Measurements from ENCODE around the gene SPIRE1. TPM values are rescaled to one million over a fixed set of nuclear protein-coding genes. Genes with fewer than 3 reads are reported as not detected.

The SPIRE1 gene
- total RNA-seq, 2 donors from 2014 or later: 21.9 to 23.6 TPM

DNA sequence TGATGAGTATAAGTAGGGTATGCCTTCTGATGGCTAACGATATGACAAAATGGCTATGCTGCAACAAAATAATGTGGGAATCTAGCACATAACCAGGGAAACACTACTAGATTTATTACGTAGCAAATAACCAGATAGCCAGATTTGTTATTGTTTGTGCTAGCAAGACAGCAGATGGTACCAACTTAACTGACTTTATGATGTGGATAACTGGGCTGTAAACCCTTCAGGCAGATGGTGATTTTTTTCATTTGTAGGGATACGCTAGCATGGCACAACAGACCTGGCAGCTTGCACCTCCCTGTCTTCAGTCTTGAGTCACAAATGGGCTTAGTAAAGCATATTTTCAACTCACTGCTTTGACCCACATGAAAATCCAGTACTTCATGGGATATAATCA, 201.5 kb downstream of the SPIRE1 start:
- Histone ChIP-seq H3K9me3 (no peaks in the 10 kb centered on the region), H3K36me3 (peaks cover 0 to 4% of the 10 kb centered on the region in 2 donors), H3K4me1 (replicated peaks) (no peaks in the 10 kb centered on the region), H3K4me3 (no peak overlapping the region), H3K27me3 (replicated peaks; ENCODE audit: insufficient read depth) (no peaks in the 10 kb centered on the region), H3K27ac (no peak overlapping the region)
- intact Hi-C loops (cut with DNase I): no loop called here
- no peak for DNase-seq (ENCODE audit: low spot score)
- TF ChIP-seq POLR2AphosphoS5 (IDR thresholded peaks at IDR 0.05): no peak
- TF ChIP-seq, protein P1, sequence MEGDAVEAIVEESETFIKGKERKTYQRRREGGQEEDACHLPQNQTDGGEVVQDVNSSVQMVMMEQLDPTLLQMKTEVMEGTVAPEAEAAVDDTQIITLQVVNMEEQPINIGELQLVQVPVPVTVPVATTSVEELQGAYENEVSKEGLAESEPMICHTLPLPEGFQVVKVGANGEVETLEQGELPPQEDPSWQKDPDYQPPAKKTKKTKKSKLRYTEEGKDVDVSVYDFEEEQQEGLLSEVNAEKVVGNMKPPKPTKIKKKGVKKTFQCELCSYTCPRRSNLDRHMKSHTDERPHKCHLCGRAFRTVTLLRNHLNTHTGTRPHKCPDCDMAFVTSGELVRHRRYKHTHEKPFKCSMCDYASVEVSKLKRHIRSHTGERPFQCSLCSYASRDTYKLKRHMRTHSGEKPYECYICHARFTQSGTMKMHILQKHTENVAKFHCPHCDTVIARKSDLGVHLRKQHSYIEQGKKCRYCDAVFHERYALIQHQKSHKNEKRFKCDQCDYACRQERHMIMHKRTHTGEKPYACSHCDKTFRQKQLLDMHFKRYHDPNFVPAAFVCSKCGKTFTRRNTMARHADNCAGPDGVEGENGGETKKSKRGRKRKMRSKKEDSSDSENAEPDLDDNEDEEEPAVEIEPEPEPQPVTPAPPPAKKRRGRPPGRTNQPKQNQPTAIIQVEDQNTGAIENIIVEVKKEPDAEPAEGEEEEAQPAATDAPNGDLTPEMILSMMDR (IDR thresholded peaks at IDR 0.05): no peak
- no peak for TF ChIP-seq POLR2A (IDR thresholded peaks at IDR 0.05)
- WGBS: 92% methylated on average over 3 of the region's 3 CpGs

DNA sequence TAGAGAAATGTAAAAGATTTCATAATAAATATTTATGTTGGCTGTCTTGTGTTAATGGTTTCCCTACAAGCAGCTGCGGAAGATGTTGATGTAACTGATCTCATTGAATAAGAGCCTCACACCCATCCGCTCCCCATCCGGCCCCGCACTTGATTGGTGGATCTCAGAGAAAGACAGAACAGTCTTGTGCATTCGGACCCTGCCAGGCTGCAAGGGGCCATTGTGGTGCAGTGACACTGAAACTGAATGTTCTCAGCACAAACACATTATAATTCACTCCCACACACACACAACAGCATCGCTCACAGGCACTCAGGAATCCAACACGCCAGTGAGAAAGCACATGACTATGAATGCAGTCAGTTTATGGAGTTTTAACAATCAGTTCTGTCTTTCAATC, 202.4 kb downstream of the SPIRE1 start:
- no peak overlapping the region for H3K27ac ChIP-seq
- H3K27me3 ChIP-seq (replicated peaks; ENCODE audit: insufficient read depth): no peaks in the 10 kb centered on the region
- intact Hi-C loops (cut with DNase I): no loop called here
- peaks cover 0 to 4% of the 10 kb centered on the region in 2 donors for H3K36me3 ChIP-seq
- WGBS: 85% methylated on average over 7 of the region's 7 CpGs
- H3K9me3 ChIP-seq: no peaks in the 10 kb centered on the region
- TF ChIP-seq, protein P1 (IDR thresholded peaks at IDR 0.05): no peak
- no peak for TF ChIP-seq POLR2A (IDR thresholded peaks at IDR 0.05)
- TF ChIP-seq POLR2AphosphoS5 (IDR thresholded peaks at IDR 0.05): no peak
- no peak for DNase-seq (ENCODE audit: low spot score)
- H3K4me1 ChIP-seq (replicated peaks): no peaks in the 10 kb centered on the region
- no peak overlapping the region for H3K4me3 ChIP-seq

GRCh38 chr18:12452784-12453183, 205.1 kb downstream of the SPIRE1 start:
- intact Hi-C loops (cut with DNase I): no loop called here
- 62% methylated on average over 3 of the region's 3 CpGs for WGBS

DNA sequence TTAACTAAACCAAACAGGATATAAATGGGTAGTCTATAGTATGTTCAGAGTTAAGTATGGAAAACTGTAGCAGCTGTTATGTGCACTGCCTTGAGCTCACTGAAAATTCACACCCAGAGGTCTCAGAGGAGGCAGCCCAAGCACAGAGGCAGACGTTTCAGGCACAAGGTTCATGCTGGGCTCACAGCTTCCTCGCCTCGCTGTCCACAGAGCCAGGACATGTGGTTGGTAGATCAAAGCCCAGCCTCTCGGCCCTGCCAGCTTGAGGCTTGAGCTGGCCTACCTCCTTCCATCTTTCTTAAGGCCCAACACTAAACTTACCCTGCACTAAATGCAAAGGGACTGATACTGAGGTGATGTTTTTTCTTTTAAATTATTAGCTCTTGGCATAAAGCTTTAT, 206.5 kb downstream of the SPIRE1 start:
- WGBS: 81% methylated on average over 4 of the region's 4 CpGs

More at GRCh38 chr18:12452784-12453183, 205.1 kb downstream of the SPIRE1 start:
- Histone ChIP-seq H3K36me3 (peaks cover 0 to 4% of the 10 kb centered on the region in 2 donors), H3K4me3 (no peak overlapping the region), H3K27ac (no peak overlapping the region), H3K27me3 (replicated peaks; ENCODE audit: insufficient read depth) (no peaks in the 10 kb centered on the region), H3K4me1 (replicated peaks) (no peaks in the 10 kb centered on the region), H3K9me3 (no peaks in the 10 kb centered on the region)
- TF ChIP-seq POLR2A (IDR thresholded peaks at IDR 0.05) (no peak), POLR2AphosphoS5 (IDR thresholded peaks at IDR 0.05) (no peak)
- TF ChIP-seq, protein P1 (IDR thresholded peaks at IDR 0.05): no peak
- DNase-seq (ENCODE audit: low spot score): no peak

More for the DNA sequence above, 206.5 kb downstream of the SPIRE1 start:
- intact Hi-C loops (cut with DNase I): no loop called here
- Histone ChIP-seq H3K27me3 (replicated peaks; ENCODE audit: insufficient read depth) (no peaks in the 10 kb centered on the region), H3K9me3 (no peaks in the 10 kb centered on the region), H3K27ac (no peak overlapping the region), H3K36me3 (peaks cover 0 to 4% of the 10 kb centered on the region in 2 donors), H3K4me1 (replicated peaks) (no peaks in the 10 kb centered on the region), H3K4me3 (no peak overlapping the region)
- DNase-seq (ENCODE audit: low spot score): no peak
- TF ChIP-seq, protein P1 (IDR thresholded peaks at IDR 0.05): no peak
- no peak for TF ChIP-seq POLR2AphosphoS5 (IDR thresholded peaks at IDR 0.05)
- no peak for TF ChIP-seq POLR2A (IDR thresholded peaks at IDR 0.05)

All from prostate gland (tissue), 2 donors.